GM18520 (cell line): ENCODE measurements around the gene ACTR3.

Source experiments
- ATAC-seq: cut with Tn5 transposase; IDR thresholded peaks from one replicate; pipeline ENCODE4 v1.9.1; 2021; ENCODE audit not compliant: unreplicated experiment

ACTR3 gene

GRCh38 chr2:113964436-113964835 is 74.5 kb downstream of the ACTR3 start:
- no peak for ATAC-seq

- no peak for ATAC-seq
These were observed 75.3 kb downstream of the ACTR3 start for GRCh38 chr2:113965228-113965627.

GRCh38 chr2:113965644-113966043 is 75.8 kb downstream of the ACTR3 start:
- peak; percentile 70 for ATAC-seq

GRCh38 chr2:113966171-113966570 is 76.3 kb downstream of the ACTR3 start:
- ATAC-seq: no peak

GRCh38 chr2:113966832-113967231 is 76.9 kb downstream of the ACTR3 start:
- ATAC-seq: no peak

- no peak for ATAC-seq
These were observed 77.4 kb downstream of the ACTR3 start for GRCh38 chr2:113967272-113967671.

- no peak for ATAC-seq
These were observed 82.9 kb downstream of the ACTR3 start for GRCh38 chr2:113972766-113973165.

- no peak for ATAC-seq
These were observed 83.9 kb downstream of the ACTR3 start for GRCh38 chr2:113973810-113974209.

- no peak for ATAC-seq
These were observed 84.8 kb downstream of the ACTR3 start for GRCh38 chr2:113974727-113975126.

- no peak for ATAC-seq
These were observed 86.5 kb downstream of the ACTR3 start for GRCh38 chr2:113976277-113976928.

- no peak for ATAC-seq
These were observed 87.3 kb downstream of the ACTR3 start for GRCh38 chr2:113977060-113977659.

- no peak for ATAC-seq
These were observed 88.0 kb downstream of the ACTR3 start for GRCh38 chr2:113977660-113978523.

- ATAC-seq: no peak
These were observed 88.8 kb downstream of the ACTR3 start for GRCh38 chr2:113978524-113979190.

- no peak for ATAC-seq
These were observed 89.6 kb downstream of the ACTR3 start for GRCh38 chr2:113979191-113980128.

- no peak for ATAC-seq
These were observed 91.1 kb downstream of the ACTR3 start for GRCh38 chr2:113980946-113981345.

GRCh38 chr2:113981404-113982134 is 91.7 kb downstream of the ACTR3 start:
- no peak for ATAC-seq

- no peak for ATAC-seq
These were observed 95.9 kb downstream of the ACTR3 start for GRCh38 chr2:113985554-113986397.

GRCh38 chr2:113986762-113987290 is 96.9 kb downstream of the ACTR3 start:
- ATAC-seq: no peak
